A549 treated with RU486 at 1 μM for 4 hours (cell line): ENCODE measurements around the gene CDIP1. TPM values are rescaled to one million over a fixed set of nuclear protein-coding genes. Genes with fewer than 3 reads are reported as not detected.

Source experiments
- total RNA-seq: library from RNA; stranded (reverse); fragments of 200-300 nt; extraction: Qiagen RNA extraction; gene quantifications from 5 replicates; pipeline ENCODE4 v1.2.3, GENCODE V29; 2022; ENCODE audit warnings: low read depth

The CDIP1 gene
- 9.8 to 12.2 TPM (median 11.0 TPM) in 5 replicates for total RNA-seq

GRCh38 chr16:4538350-4539235 lies at the start of gene CDIP1:
TSS of gene CDIP1 (minus strand) at chr16:4538773. CDS start at chr16:4514130, 24,643 bp downstream.

GRCh38 chr16:4556112-4556511 lies 17.5 kb upstream of the CDIP1 start, which contains the start of gene C16orf96:
TSS of gene C16orf96 (plus strand) at chr16:4556340. CDS start at chr16:4556490, 150 bp downstream.

DNA sequence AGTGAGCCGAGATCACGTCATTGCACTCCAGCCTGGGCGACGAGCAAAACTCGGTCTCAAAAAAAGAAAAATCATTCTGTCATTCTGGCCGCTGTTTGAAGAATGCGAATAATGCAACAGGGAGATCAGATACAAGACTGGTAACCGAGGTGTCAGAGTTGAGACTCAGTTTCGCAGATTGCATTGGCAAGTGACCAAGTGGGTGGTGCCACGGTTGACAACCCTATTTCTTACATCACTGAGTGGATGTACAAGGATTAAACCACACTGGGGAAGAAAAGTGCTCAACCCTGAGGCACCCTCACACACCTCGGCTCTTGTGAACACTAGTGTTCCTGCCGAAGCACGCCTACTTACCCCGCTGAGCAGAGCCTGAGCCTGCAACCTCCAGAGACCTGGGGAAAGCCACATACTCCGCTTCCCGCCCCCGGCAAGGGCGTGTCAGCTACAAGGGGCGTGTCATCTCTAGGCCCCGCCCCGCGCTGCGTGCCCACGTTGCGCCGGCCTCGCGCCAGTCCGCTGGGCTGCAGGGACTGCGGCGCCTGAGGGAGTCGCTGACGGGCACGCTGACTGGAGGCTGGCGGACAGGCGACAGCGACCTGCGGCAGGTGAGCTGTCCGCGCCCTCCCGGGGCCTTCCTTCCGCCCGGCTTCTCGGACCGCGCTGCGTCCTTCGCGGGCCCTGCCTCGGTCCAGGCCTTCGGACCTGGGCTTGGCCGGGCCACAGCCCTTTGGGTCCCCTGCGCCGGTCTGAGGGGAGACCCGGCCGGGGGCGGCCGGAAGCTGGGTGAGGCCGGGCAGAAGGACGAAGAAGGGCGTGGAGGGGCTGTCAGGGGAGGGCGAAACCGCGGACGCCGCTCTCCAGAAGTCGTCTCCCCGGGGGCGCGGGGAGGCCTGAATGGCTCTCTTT lies 62.4 kb downstream of the CDIP1 start, which contains the start of gene HMOX2:
Gene HMOX2 (plus strand): TSS at position 519 of the 909 bp plus-strand sequence. CDS start 29,127 bp downstream, outside the sequence.

GRCh38 chr16:4474192-4474961 lies 64.2 kb downstream of the CDIP1 start, which contains the start of gene NMRAL1:
TSS of gene NMRAL1 (minus strand) at chr16:4474625. CDS start at chr16:4474132, 493 bp downstream.

Other genes with a start within 250 kb of the CDIP1 start
- 22.3 to 32.9 TPM (median 29.9 TPM) in 5 replicates for gene GLIS2, start 222.7 kb downstream of the CDIP1 start, total RNA-seq
- 57.7 to 79.1 TPM (median 78.2 TPM) in 5 replicates for gene PAM16, start 187.5 kb downstream of the CDIP1 start, total RNA-seq
- gene VASN, start 166.9 kb downstream of the CDIP1 start, total RNA-seq, result 4.8 to 7.8 TPM (median 6.7 TPM) in 5 replicates
- 11.5 to 18.4 TPM (median 12.9 TPM) in 5 replicates for gene CORO7, start 122.2 kb downstream of the CDIP1 start, total RNA-seq
- 59.0 to 72.9 TPM (median 72.5 TPM) in 5 replicates for gene DNAJA3, start 112.9 kb downstream of the CDIP1 start, total RNA-seq
- 41.2 to 47.2 TPM (median 43.5 TPM) in 5 replicates for gene NMRAL1, start 64.1 kb downstream of the CDIP1 start, total RNA-seq
- 51.4 to 58.9 TPM (median 55.7 TPM) in 5 replicates for gene HMOX2, start 62.4 kb downstream of the CDIP1 start, total RNA-seq
- gene C16orf96, start 17.6 kb upstream of the CDIP1 start, total RNA-seq, result not detected in 5 replicates
- gene UBALD1, start 76.1 kb upstream of the CDIP1 start, total RNA-seq, result 33.7 to 66.3 TPM (median 62.3 TPM) in 5 replicates
- 33.0 to 44.1 TPM (median 38.6 TPM) in 5 replicates for gene MGRN1, start 86.1 kb upstream of the CDIP1 start, total RNA-seq
- gene NUDT16L1, start 154.8 kb upstream of the CDIP1 start, total RNA-seq, result 16.1 to 25.8 TPM (median 23.2 TPM) in 5 replicates
- 22.1 to 26.7 TPM (median 25.3 TPM) in 5 replicates for gene ANKS3, start 195.5 kb upstream of the CDIP1 start, total RNA-seq
- 0.91 to 2.0 TPM (median 1.6 TPM) in 5 replicates for gene DNAAF8, start 195.8 kb upstream of the CDIP1 start, total RNA-seq
- gene ZNF500, start 228.4 kb upstream of the CDIP1 start, total RNA-seq, result 6.6 to 10.1 TPM (median 7.9 TPM) in 5 replicates
- gene SEPTIN12, start 249.6 kb upstream of the CDIP1 start, total RNA-seq, result not detected in 5 replicates